Measurements from ENCODE around the gene DIPK1A. TPM values are rescaled to one million over a fixed set of nuclear protein-coding genes. Genes with fewer than 3 reads are reported as not detected.

The DIPK1A gene
- total RNA-seq, 1 donor from 2014 or later, result 5.7 TPM

- no peak overlapping the region for H3K27ac ChIP-seq (ENCODE audit: low read depth, low read length)
- H3K9ac ChIP-seq (ENCODE audit: low read depth in 1 of 3, low read length in 3 of 3), result no peak overlapping the region
- no peaks in the 10 kb centered on the region for H3K9me3 ChIP-seq (ENCODE audit: control insufficient read depth in 3 of 3, low read length in 3 of 3)
- no peaks in the 10 kb centered on the region for H3K27me3 ChIP-seq (ENCODE audit: control insufficient read depth in 3 of 3, insufficient read depth in 3 of 3, low read length in 3 of 3)
- H3K4me3 ChIP-seq (ENCODE audit: low read length in 3 of 3), result no peak overlapping the region
- no peaks in the 10 kb centered on the region for H3K36me3 ChIP-seq (ENCODE audit: control insufficient read depth in 3 of 3, insufficient read depth in 3 of 3, low read length in 3 of 3)
- H3K4me1 ChIP-seq (ENCODE audit: control insufficient read depth in 3 of 3, insufficient read depth in 3 of 3, low read length in 3 of 3), result peaks cover 6 to 24% (median 15%) of the 10 kb centered on the region in 3 donors
Observed at GRCh38 chr1:92969517-92969916, 8.3 kb upstream of the DIPK1A start.

GRCh38 chr1:92968138-92969032, 7.1 kb upstream of the DIPK1A start:
- Histone ChIP-seq H3K4me1 (ENCODE audit: control insufficient read depth in 3 of 3, insufficient read depth in 3 of 3, low read length in 3 of 3) (peaks cover 6 to 20% (median 11%) of the 10 kb centered on the region in 3 donors), H3K36me3 (ENCODE audit: control insufficient read depth in 3 of 3, insufficient read depth in 3 of 3, low read length in 3 of 3) (no peaks in the 10 kb centered on the region), H3K27ac (ENCODE audit: low read depth, low read length) (no peak overlapping the region)

GRCh38 chr1:92964998-92965397, 3.7 kb upstream of the DIPK1A start:
- Histone ChIP-seq H3K27me3 (ENCODE audit: control insufficient read depth in 3 of 3, insufficient read depth in 3 of 3, low read length in 3 of 3) (no peaks in the 10 kb centered on the region), H3K9me3 (ENCODE audit: control insufficient read depth in 3 of 3, low read length in 3 of 3) (no peaks in the 10 kb centered on the region), H3K36me3 (ENCODE audit: control insufficient read depth in 3 of 3, insufficient read depth in 3 of 3, low read length in 3 of 3) (no peaks in the 10 kb centered on the region), H3K4me1 (ENCODE audit: control insufficient read depth in 3 of 3, insufficient read depth in 3 of 3, low read length in 3 of 3) (peaks cover 3 to 10% (median 3%) of the 10 kb centered on the region in 3 donors), H3K4me3 (ENCODE audit: low read length in 3 of 3) (no peak overlapping the region), H3K9ac (ENCODE audit: low read depth in 1 of 3, low read length in 3 of 3) (no peak overlapping the region), H3K27ac (ENCODE audit: low read depth, low read length) (no peak overlapping the region)

More at GRCh38 chr1:92968138-92969032, 7.1 kb upstream of the DIPK1A start:
- Histone ChIP-seq H3K9ac (ENCODE audit: low read depth in 1 of 3, low read length in 3 of 3) (no peak overlapping the region), H3K27me3 (ENCODE audit: control insufficient read depth in 3 of 3, insufficient read depth in 3 of 3, low read length in 3 of 3) (no peaks in the 10 kb centered on the region), H3K9me3 (ENCODE audit: control insufficient read depth in 3 of 3, low read length in 3 of 3) (no peaks in the 10 kb centered on the region), H3K4me3 (ENCODE audit: low read length in 3 of 3) (no peak overlapping the region)

GRCh38 chr1:92964316-92964715, 3.1 kb upstream of the DIPK1A start:
- Histone ChIP-seq H3K36me3 (ENCODE audit: control insufficient read depth in 3 of 3, insufficient read depth in 3 of 3, low read length in 3 of 3) (no peaks in the 10 kb centered on the region), H3K27me3 (ENCODE audit: control insufficient read depth in 3 of 3, insufficient read depth in 3 of 3, low read length in 3 of 3) (no peaks in the 10 kb centered on the region), H3K4me3 (ENCODE audit: low read length in 3 of 3) (no peak overlapping the region), H3K27ac (ENCODE audit: low read depth, low read length) (no peak overlapping the region), H3K4me1 (ENCODE audit: control insufficient read depth in 3 of 3, insufficient read depth in 3 of 3, low read length in 3 of 3) (peaks cover 3 to 7% (median 4%) of the 10 kb centered on the region in 3 donors), H3K9me3 (ENCODE audit: control insufficient read depth in 3 of 3, low read length in 3 of 3) (no peaks in the 10 kb centered on the region), H3K9ac (ENCODE audit: low read depth in 1 of 3, low read length in 3 of 3) (no peak overlapping the region)

- H3K4me3 ChIP-seq (ENCODE audit: low read length in 3 of 3), result peak overlapping the region; percentile 70 to 94 (median 84)
Observed at GRCh38 chr1:92961896-92962752, 862 bp upstream of the DIPK1A start.

GRCh38 chr1:92960395-92961130, 699 bp downstream of the DIPK1A start:
- Histone ChIP-seq H3K27ac (ENCODE audit: low read depth, low read length) (peak overlapping the region; percentile 88), H3K4me3 (ENCODE audit: low read length in 3 of 3) (peak overlapping the region; percentile 70 to 98 (median 94)), H3K9me3 (ENCODE audit: control insufficient read depth in 3 of 3, low read length in 3 of 3) (no peaks in the 10 kb centered on the region), H3K36me3 (ENCODE audit: control insufficient read depth in 3 of 3, insufficient read depth in 3 of 3, low read length in 3 of 3) (no peaks in the 10 kb centered on the region), H3K9ac (ENCODE audit: low read depth in 1 of 3, low read length in 3 of 3) (peak overlapping the region; percentile 86 to 93 (median 87)), H3K4me1 (ENCODE audit: control insufficient read depth in 3 of 3, insufficient read depth in 3 of 3, low read length in 3 of 3) (peaks cover 10 to 22% (median 18%) of the 10 kb centered on the region in 3 donors), H3K27me3 (ENCODE audit: control insufficient read depth in 3 of 3, insufficient read depth in 3 of 3, low read length in 3 of 3) (no peaks in the 10 kb centered on the region)

More at GRCh38 chr1:92961896-92962752, 862 bp upstream of the DIPK1A start:
- Histone ChIP-seq H3K27ac (ENCODE audit: low read depth, low read length) (peak overlapping the region; percentile 88), H3K36me3 (ENCODE audit: control insufficient read depth in 3 of 3, insufficient read depth in 3 of 3, low read length in 3 of 3) (no peaks in the 10 kb centered on the region), H3K4me1 (ENCODE audit: control insufficient read depth in 3 of 3, insufficient read depth in 3 of 3, low read length in 3 of 3) (peaks cover 4 to 12% (median 8%) of the 10 kb centered on the region in 3 donors), H3K27me3 (ENCODE audit: control insufficient read depth in 3 of 3, insufficient read depth in 3 of 3, low read length in 3 of 3) (no peaks in the 10 kb centered on the region), H3K9ac (ENCODE audit: low read depth in 1 of 3, low read length in 3 of 3) (peak overlapping the region; percentile 88 to 96 (median 89)), H3K9me3 (ENCODE audit: control insufficient read depth in 3 of 3, low read length in 3 of 3) (no peaks in the 10 kb centered on the region)

GRCh38 chr1:92958203-92958970, 2.9 kb downstream of the DIPK1A start:
- no peak overlapping the region for H3K27ac ChIP-seq (ENCODE audit: low read depth, low read length)
- peaks cover 11 to 24% (median 18%) of the 10 kb centered on the region in 3 donors for H3K4me1 ChIP-seq (ENCODE audit: control insufficient read depth in 3 of 3, insufficient read depth in 3 of 3, low read length in 3 of 3)
- H3K4me3 ChIP-seq (ENCODE audit: low read length in 3 of 3), result no peak overlapping the region
- no peak overlapping the region for H3K9ac ChIP-seq (ENCODE audit: low read depth in 1 of 3, low read length in 3 of 3)
- H3K36me3 ChIP-seq (ENCODE audit: control insufficient read depth in 3 of 3, insufficient read depth in 3 of 3, low read length in 3 of 3), result no peaks in the 10 kb centered on the region
- H3K9me3 ChIP-seq (ENCODE audit: control insufficient read depth in 3 of 3, low read length in 3 of 3), result no peaks in the 10 kb centered on the region
- no peaks in the 10 kb centered on the region for H3K27me3 ChIP-seq (ENCODE audit: control insufficient read depth in 3 of 3, insufficient read depth in 3 of 3, low read length in 3 of 3)

- no peaks in the 10 kb centered on the region for H3K27me3 ChIP-seq (ENCODE audit: control insufficient read depth in 3 of 3, insufficient read depth in 3 of 3, low read length in 3 of 3)
- peaks cover 11 to 29% (median 18%) of the 10 kb centered on the region in 3 donors for H3K4me1 ChIP-seq (ENCODE audit: control insufficient read depth in 3 of 3, insufficient read depth in 3 of 3, low read length in 3 of 3)
- H3K36me3 ChIP-seq (ENCODE audit: control insufficient read depth in 3 of 3, insufficient read depth in 3 of 3, low read length in 3 of 3), result no peaks in the 10 kb centered on the region
- peak overlapping the region; percentile 14 for H3K27ac ChIP-seq (ENCODE audit: low read depth, low read length)
- no peaks in the 10 kb centered on the region for H3K9me3 ChIP-seq (ENCODE audit: control insufficient read depth in 3 of 3, low read length in 3 of 3)
- peak overlapping the region in 1 of 3 donors; percentile 9 for H3K4me3 ChIP-seq (ENCODE audit: low read length in 3 of 3)
- peak overlapping the region in 2 of 3 donors; percentile 7 to 17 for H3K9ac ChIP-seq (ENCODE audit: low read depth in 1 of 3, low read length in 3 of 3)
Observed at GRCh38 chr1:92957030-92957734, 4.1 kb downstream of the DIPK1A start.

Measured in skeletal muscle tissue (tissue), 4 donors.